Endometrium (tissue), 2 donors: ENCODE measurements around the gene NKAIN2.

Experiments used
- FAIRE-seq: peaks from 2 replicates; lab custom pipeline; 2012; peaks lifted over from hg19 to GRCh38; lab: Jason Lieb, UNC
- donor health status: control.
- donor health status: control.

NKAIN2 gene

GRCh38 chr6:124590001-124590400, 786.3 kb downstream of the NKAIN2 start:
- no peak for FAIRE-seq

DNA sequence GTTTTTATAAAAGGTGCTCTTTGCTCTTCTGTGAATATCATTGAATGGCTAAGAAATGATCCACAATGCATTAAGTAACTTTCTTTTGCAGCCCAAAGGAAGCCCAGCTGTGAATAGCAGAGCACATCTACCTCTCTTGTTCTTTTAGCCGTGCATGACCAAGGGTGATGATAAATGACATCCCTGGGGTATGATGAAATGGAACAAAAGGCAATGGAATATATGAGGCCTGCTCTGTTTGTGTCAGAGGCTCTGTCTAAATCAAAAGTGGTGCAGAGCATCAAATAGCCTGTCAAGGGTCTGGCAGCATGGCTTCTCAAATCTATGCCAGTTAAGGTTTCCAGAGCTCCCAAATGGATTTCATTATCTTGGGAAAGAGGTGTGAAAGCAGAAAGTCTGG, 796.0 kb downstream of the NKAIN2 start:
- FAIRE-seq: no peak

DNA sequence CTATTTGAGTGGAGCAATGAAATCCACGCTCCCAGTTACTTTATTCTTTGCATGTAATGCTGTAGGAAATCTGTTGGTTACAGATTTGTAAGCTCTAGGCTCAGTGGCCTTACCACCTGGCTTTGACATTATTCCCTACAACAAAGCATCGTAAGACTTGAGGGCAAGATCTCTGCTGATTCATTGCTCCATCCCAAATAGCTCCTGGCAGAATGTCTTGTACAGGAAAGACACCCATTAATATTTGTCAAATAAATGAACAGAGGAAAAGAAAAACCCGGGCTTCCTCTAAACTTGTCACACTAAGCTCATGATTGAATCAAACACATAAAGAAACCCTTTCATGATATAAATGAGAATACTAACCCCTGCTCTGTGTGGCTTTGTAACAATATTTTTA, 801.1 kb downstream of the NKAIN2 start:
- FAIRE-seq: no peak

- no peak for FAIRE-seq
These were observed 803.5 kb downstream of the NKAIN2 start for GRCh38 chr6:124607119-124607627.

DNA sequence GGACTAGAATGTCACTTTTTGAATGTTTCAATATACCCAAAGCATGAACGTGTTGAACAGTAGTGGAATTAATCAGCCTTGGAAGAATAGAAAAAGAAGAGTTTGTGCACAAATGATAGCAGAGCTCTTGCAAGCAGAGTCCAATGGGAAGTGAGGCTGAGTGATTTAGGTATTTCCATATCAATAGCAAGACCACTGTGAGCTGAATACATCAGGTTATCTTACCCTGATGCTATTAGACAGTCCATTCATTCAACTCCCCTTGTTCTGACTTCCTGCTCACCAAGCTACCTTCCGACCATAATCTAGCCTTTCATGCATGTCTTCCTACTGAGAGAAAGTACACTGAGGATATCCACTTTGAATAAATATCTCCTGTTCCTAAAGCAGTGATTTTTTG, 809.4 kb downstream of the NKAIN2 start:
- no peak for FAIRE-seq

- no peak for FAIRE-seq
These were observed 818.7 kb downstream of the NKAIN2 start for GRCh38 chr6:124622351-124622750.

GRCh38 chr6:124633655-124634054, 830.0 kb downstream of the NKAIN2 start:
- no peak for FAIRE-seq

DNA sequence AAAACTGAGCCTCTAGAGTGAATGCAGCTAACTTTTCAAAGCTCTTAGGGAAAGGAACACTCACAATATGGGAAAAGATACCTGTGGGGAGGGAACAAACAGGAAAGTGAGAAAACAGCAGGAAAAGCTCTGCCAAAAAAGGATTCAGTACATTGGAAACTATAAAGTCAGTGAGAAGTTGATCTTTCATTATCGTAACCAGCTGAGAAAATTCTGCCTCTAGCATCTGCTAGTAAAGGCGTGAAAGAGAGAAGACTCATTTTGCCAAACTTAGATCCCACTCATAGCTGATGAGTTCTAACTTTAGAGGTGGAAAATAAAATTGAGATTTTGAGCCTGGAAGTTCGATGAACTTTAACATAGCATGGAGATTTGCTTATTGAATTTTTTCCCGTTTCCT, 836.8 kb downstream of the NKAIN2 start:
- no peak for FAIRE-seq

DNA sequence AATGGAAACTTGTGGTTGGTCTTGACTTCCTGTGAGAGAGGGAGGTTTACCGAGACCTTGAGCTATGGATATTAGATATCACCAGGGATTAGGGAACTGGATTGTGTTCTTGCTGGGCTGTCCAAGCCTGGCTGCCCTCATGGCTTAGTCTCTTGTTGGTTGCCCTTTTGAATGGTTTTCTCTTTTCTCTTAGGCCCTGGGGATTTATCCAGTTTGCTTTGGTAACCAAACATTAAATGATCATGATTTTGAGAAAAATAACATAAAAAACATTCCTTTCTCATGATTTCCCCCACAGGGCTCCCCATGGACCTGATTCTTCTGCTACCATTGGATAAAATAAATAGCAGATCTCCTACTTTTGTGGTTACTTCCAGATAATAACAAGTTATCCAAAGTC, 852.2 kb downstream of the NKAIN2 start:
- no peak for FAIRE-seq

DNA sequence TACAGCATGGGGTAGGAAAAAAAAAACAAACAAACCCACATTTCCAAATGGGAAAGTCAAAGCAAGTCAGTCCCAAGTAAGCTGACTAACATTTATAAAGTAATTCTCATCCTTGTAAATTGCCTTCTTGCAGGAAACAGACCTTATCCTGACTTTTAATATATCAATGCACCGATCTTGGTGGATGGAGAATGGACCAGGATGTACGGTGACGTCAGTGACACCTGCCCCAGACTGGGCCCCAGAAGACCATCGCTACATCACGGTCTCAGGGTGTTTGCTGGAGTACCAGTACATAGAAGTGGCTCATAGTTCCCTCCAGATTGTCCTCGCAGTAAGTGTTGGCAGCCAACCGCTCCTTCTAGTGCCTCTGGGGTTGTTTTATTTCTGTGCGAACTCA, 854.4 kb downstream of the NKAIN2 start:
- no peak for FAIRE-seq

DNA sequence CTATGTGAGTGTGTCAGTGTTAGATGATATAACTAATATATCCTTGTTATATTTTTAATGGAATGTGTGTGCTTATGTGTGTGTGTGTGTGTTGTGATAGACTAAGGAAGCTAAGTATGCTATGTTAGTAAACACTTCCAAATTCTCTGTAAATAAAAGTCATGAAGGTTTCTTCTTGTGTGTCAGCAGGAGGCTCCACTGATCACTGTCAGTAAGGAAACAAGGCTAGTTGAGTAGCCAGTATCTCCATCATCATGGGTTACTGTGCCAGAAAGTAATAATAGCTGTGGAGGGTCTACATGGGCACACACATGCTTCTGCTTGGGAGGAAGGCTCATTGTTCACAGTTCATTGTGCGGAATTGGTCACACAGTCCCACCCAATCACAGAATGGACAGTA, 855.8 kb downstream of the NKAIN2 start:
- FAIRE-seq: no peak

GRCh38 chr6:124660185-124660584, 856.5 kb downstream of the NKAIN2 start:
- no peak for FAIRE-seq

- FAIRE-seq: no peak
These were observed 857.5 kb downstream of the NKAIN2 start for GRCh38 chr6:124661097-124661661.

GRCh38 chr6:124668028-124668427, 864.4 kb downstream of the NKAIN2 start:
- no peak for FAIRE-seq

- no peak for FAIRE-seq
These were observed 866.2 kb downstream of the NKAIN2 start for GRCh38 chr6:124669713-124670480.

DNA sequence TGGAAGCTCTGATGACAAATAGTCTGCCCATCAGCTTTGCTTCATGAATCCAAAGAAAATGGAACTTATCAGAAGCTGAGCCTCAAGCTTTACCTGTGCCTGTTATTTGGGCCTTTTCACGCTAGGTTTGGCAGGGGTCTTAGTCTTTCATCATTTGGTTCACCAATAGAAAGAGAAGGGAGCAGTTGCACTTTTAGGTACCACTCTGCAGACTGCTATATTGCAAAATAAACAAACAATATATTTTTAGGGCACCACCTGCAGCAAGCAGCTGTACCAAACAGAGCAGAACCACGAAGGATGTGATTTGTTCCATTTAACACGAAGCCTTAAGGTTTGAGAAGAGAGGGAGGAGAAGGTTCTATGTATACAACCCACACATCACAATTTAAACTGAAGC, 867.1 kb downstream of the NKAIN2 start:
- no peak for FAIRE-seq

DNA sequence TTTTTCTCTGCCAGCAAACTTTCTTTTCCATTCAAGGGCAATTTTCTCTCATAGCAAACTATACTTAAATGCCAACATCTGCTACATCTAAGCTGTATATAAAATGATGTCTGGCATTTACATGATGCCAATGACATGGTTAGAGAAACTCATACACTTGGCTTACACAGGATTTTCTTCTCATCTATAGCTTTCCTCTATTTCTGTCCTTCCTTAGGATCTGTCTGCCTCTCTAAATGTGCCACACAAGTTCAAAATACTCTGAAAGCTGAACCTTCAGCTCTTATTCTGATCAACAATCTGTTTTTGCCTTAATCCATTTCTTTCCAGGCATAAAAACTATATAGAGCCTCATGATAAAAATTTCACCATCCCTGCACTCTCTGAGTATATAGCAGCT, 867.7 kb downstream of the NKAIN2 start:
- FAIRE-seq: no peak

DNA sequence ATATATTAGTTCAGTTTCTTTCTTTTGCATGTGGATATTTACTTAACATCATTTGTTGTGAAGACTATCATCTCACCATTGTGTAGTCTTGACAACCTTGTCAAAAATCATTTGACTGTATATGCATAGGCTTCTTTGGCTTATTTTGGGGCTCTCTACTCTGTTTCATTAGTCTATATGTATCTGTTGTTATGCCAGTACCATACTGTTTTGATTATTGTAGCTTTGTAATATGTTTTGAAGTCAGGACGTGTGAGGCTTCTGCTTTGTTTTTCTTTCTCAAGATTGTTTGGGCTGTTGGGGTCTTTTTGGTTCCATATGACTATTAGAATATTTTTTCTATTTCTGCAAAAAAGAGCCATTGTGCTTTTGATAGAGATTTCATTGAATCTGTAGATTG, 870.4 kb downstream of the NKAIN2 start:
- FAIRE-seq: no peak

DNA sequence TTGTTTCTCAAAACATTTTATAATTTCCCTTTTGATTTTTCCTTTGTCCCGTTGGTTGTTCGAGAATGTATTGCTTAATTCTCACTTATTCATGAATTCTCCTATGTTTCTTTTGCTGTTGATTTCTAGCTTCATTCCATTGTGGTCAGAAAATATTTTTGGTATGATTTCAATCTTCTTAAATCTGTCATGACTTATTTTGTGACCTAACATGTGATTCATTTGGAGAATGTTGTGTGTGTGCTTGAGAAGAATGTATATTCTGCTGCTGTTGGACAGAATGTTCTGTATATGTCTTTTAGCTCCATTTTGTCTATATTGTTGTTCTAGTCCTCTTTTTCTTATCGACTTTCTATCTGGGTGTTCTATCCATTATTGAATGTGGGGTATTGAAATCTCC, 872.4 kb downstream of the NKAIN2 start:
- FAIRE-seq: no peak

DNA sequence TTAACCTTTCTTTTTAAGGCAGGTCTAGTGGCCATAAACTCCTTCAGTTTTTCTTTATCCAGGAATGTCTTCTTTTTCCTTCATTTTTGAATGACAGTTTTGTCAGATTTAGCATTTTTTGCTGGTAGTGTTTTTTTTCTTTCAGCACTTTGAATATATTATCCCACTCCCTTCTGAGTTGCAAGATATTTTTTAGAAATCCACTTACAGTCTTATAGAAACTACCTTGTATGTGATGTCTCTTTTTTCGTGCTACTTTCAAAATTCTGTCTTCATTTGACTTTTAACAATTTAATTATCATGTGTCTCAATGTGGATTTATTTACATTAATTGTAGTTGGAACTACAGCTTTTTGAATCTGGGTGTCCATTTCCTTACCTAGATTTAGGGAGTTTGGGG, 874.2 kb downstream of the NKAIN2 start:
- no peak for FAIRE-seq

GRCh38 chr6:124679387-124679786, 875.7 kb downstream of the NKAIN2 start:
- FAIRE-seq: no peak

- FAIRE-seq: no peak
These were observed 879.1 kb downstream of the NKAIN2 start for GRCh38 chr6:124682751-124683150.

DNA sequence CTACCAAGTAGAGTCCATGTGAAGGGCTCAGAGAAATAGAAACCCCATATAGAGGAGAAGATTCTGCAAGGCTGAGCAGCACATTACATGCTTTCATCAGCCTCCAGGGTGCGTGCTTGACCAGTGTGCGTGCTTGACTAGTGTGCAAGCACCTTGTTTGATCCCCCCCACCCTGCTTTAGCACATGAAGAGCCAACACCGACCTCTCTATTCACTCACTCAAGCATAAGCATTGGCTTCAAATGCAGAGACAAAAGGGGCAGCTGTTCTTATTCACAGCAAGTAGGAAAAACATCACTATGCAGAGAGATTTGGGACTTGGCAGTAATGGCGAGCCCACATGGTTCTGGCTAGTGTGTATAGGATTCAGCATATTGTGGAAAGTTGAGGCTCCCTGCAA, 879.8 kb downstream of the NKAIN2 start:
- no peak for FAIRE-seq

- no peak for FAIRE-seq
These were observed 881.0 kb downstream of the NKAIN2 start for GRCh38 chr6:124684621-124685020.
